IMR-90 (cell line): ENCODE data around the gene SPPL2A.

ENCODE experiments used
- CEBPB ChIP-seq: IDR thresholded peaks from 2 replicates; pipeline ENCODE4 v1.6.1; 2012; ENCODE audit warnings: low read depth, low read length, improper control_type of control experiment
- CHD1 ChIP-seq: IDR thresholded peaks from 2 replicates; pipeline ENCODE4 v1.6.1; 2012; ENCODE audit warnings: low read depth, low read length, improper control_type of control experiment
- CTCF ChIP-seq: conservative IDR thresholded peaks from 2 replicates; pipeline ENCODE4 v1.5.1; 2012; ENCODE audit warnings: mild to moderate bottlenecking, low read depth, low read length, improper control_type of control experiment
- FOS ChIP-seq: fragments of 150-350 bp; IDR thresholded peaks from 2 replicates; pipeline ENCODE4 v1.6.1; 2016; ENCODE audit warnings: low read depth, low read length
- MAZ ChIP-seq: IDR thresholded peaks from 2 replicates; pipeline ENCODE4 v1.6.1; 2012; ENCODE audit warnings: low read depth, mild to moderate bottlenecking, low read length, improper control_type of control experiment, moderate library complexity, borderline replicate concordance
- POLR2A ChIP-seq: IDR thresholded peaks from 2 replicates; pipeline ENCODE4 v1.6.1; 2012; ENCODE audit warnings: mild to moderate bottlenecking, low read depth, low read length
- RAD21 ChIP-seq: IDR thresholded peaks from 2 replicates; pipeline ENCODE4 v1.6.1; 2012; ENCODE audit warnings: low read length, improper control_type of control experiment
- RFX5 ChIP-seq: IDR thresholded peaks from 2 replicates; pipeline ENCODE4 v1.8.0; 2012; ENCODE audit warnings: low read depth, mild to moderate bottlenecking, low read length, moderate library complexity
- USF2 ChIP-seq: fragments of 150-350 bp; IDR thresholded peaks from 2 replicates; pipeline ENCODE4 v1.6.1; 2017; ENCODE audit warnings: mild to moderate bottlenecking, antibody characterized with exemption, low read length, low read depth

- TF ChIP-seq CTCF (no peak), RFX5 (no peak), USF2 (no peak), POLR2A (no peak), FOS (no peak), CEBPB (no peak), RAD21 (no peak), CHD1 (no peak), MAZ (no peak)
These were observed 26.0 kb upstream of the SPPL2A start for GRCh38 chr15:50791486-50791885.
